Testis (tissue), 3 donors: Measurements from ENCODE around the gene TEX48. TPM values are rescaled to one million over a fixed set of nuclear protein-coding genes. Genes with fewer than 3 reads are reported as not detected.

Source experiments
- DNase-seq: peaks from one replicate; pipeline ENCODE4 v3.0.0-alpha.2; 2019
- H3K27ac ChIP-seq, 2 donors: fragments of 200-600 bp; sonication (generic); one replicate each; pipeline ENCODE4 v1.5.1; 2019
- H3K27me3 ChIP-seq: fragments of 200-600 bp; sonication (generic); one replicate; pipeline ENCODE4 v1.5.1; 2019
- H3K36me3 ChIP-seq: fragments of 200-600 bp; sonication (generic); one replicate; pipeline ENCODE4 v1.5.1; 2017; ENCODE audit warnings: low read depth; ENCODE audit errors: missing control alignments
- H3K4me1 ChIP-seq: fragments of 200-600 bp; sonication (generic); one replicate; pipeline ENCODE4 v1.5.1; 2019
- H3K4me3 ChIP-seq, 2 donors: fragments of 200-600 bp; sonication (generic); one replicate each; pipeline ENCODE4 v1.5.1; 2017 to 2019
- H3K9me3 ChIP-seq: fragments of 200-600 bp; sonication (generic); one replicate; pipeline ENCODE4 v1.5.1; 2017
- POLR2A ChIP-seq: fragments of 450-650 bp; IDR thresholded peaks from one replicate; pipeline ENCODE4 v1.6.1; 2017; ENCODE audit warnings: antibody characterized with exemption, mild to moderate bottlenecking, moderate library complexity
- WGBS, 2 donors: methylation state at CpG; one replicate each; pipeline ENCODE4 v1.1.5; 2018; 5-methylcytosine and 5-hydroxymethylcytosine counted together
- intact Hi-C: fragments of 100-400 bp; cut with DNase I; formaldehyde crosslinking; loops from one replicate; pipeline ENCODE4 v1.15.1; 2023; ENCODE audit warnings: low total_unique reads
- polyA plus RNA-seq: library from polyadenylated mRNA; stranded (reverse); fragments of 350-450 nt; fragmentation: Illumina TruSeq; extraction: RNeasy Lipid Tissue Mini Kit (QIAGEN cat#74804); gene quantifications from one replicate; pipeline ENCODE4 v1.2.3, GENCODE V29; 2014; ENCODE audit warnings: low read depth, low replicate concordance; ENCODE audit not compliant: insufficient read depth
- total RNA-seq, 2 donors: library from RNA; depleted of rRNA; stranded (reverse); fragments of >200 nt; gene quantifications; one replicate each; pipeline ENCODE4 v1.2.3, GENCODE V29; 2016
- TF ChIP-seq, protein P1 (sequence below), 3 experiments: fragments of 450-650 bp in 2 of 3; fragments of 200-600 bp in 1 of 3; sonication (generic) in 1 of 3; IDR thresholded peaks; one replicate each; pipeline ENCODE4 v1.5.1; 2016 to 2019; ENCODE audit warnings: antibody characterized with exemption in 3 of 3, mild to moderate bottlenecking in 2 of 3, moderate library complexity in 1 of 3

The TEX48 gene
- total and polyA plus RNA-seq, 3 donors from 2014 or later = 11.5 to 44.0 (median 34.6) TPM

DNA sequence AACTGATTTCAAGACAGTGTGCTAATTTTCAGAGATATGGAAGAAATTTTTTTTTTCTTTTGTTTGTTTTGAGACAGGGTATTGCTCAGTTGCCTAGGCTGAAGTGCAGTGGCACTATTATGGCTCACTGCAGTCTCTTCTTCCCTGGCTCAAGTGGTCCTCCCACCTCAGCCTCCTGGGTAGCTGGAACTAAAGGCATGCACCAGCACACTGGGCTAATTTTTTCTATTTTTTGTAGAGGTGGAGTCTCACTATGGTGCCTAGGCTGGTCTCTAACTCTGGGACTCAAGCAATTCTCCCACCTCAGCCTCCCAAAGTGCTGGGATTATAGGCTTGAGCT is 9.9 kb upstream of the TEX48 start:
- TF ChIP-seq, protein P1, sequence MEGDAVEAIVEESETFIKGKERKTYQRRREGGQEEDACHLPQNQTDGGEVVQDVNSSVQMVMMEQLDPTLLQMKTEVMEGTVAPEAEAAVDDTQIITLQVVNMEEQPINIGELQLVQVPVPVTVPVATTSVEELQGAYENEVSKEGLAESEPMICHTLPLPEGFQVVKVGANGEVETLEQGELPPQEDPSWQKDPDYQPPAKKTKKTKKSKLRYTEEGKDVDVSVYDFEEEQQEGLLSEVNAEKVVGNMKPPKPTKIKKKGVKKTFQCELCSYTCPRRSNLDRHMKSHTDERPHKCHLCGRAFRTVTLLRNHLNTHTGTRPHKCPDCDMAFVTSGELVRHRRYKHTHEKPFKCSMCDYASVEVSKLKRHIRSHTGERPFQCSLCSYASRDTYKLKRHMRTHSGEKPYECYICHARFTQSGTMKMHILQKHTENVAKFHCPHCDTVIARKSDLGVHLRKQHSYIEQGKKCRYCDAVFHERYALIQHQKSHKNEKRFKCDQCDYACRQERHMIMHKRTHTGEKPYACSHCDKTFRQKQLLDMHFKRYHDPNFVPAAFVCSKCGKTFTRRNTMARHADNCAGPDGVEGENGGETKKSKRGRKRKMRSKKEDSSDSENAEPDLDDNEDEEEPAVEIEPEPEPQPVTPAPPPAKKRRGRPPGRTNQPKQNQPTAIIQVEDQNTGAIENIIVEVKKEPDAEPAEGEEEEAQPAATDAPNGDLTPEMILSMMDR (IDR thresholded peaks at IDR 0.05) = no peak
- no peak for TF ChIP-seq POLR2A
- intact Hi-C loops = no loop called here
- no peaks in the 10 kb centered on the region for H3K27me3 ChIP-seq

DNA sequence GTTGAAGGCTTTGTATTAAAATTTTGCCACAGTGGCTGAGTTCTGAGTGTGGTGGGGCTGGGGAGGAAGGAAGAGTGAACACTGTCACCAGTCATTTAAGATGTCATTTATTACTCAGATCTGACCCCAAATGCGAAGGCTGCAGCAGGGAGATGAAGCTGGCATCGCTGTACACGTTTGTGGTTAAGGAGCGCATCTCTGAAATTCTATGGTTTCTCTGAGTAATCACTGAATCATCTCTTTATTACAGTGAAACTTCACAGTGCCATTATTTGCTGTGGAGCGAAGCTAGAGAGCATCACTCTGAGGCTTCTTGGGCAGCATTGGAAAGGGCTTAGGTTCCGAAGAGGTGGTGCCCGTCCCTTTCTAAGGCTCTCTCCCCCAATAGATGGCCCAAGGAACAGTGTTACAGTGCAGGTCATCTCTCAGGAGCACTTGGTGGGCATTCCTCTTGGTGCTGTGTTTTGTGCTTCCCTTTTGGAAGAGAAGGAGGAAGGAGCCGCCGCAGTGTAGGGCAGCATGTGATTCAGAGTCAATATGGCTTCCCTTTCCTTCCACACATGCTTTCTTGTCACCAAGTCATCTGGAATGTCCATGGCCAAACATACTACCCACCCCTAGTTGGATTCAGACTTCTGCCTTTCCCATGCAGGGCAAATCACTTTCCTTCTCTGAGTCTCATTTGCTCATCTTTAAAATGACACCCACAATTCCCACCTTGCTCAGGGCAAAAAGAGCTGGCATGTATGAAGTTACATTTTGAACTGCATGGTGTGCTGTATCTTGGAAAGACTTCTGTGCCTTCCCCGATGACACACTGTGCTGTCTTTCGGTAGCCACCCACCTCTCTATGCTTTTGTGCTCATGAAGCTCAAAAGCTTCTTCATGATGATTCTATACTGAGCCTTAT is 9.3 kb upstream of the TEX48 start:
- no peaks in the 10 kb centered on the region for H3K4me1 ChIP-seq
- TF ChIP-seq POLR2A = no peak
- TF ChIP-seq, protein P1 (IDR thresholded peaks at IDR 0.05) = no peak
- H3K4me3 ChIP-seq = no peak overlapping the region
- H3K27me3 ChIP-seq = no peaks in the 10 kb centered on the region
- intact Hi-C loops = no loop called here
- no peak overlapping the region for H3K27ac ChIP-seq
- DNase-seq = no peak
- WGBS, 2 donors = 83 to 93% methylated on average over 11 of the region's 11 CpGs
- H3K36me3 ChIP-seq = no peaks in the 10 kb centered on the region
- H3K9me3 ChIP-seq = no peaks in the 10 kb centered on the region

More for the DNA sequence above, 9.9 kb upstream of the TEX48 start:
- Histone ChIP-seq H3K4me3 (no peak overlapping the region), H3K27ac (no peak overlapping the region), H3K9me3 (no peaks in the 10 kb centered on the region), H3K36me3 (no peaks in the 10 kb centered on the region), H3K4me1 (no peaks in the 10 kb centered on the region)
- DNase-seq = no peak

DNA sequence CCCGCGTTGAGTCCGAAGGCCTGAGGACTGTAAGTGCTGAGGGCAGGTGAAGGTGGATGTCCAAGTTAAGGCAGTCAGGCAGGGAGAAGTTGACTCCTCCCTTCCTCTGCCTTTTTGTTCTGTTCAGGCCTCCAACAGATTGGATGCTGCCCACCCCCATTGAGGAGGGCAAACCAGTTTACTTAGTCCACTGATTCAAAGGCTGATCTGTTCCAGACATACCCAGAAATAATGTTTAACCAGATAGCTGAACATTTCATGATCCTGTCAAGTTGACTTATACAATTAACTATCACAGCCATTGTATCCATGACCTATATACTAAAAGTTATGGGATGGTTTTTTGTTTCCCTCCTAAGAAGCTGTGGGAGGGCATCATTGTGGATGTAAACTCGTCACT is 8.3 kb upstream of the TEX48 start:
- DNase-seq = no peak
- 94% methylated on average over 4 of the region's 4 CpGs for WGBS, 2 donors
- no peak overlapping the region for H3K4me3 ChIP-seq

GRCh38 chr9:114689813-114690212 is 7.8 kb upstream of the TEX48 start:
- TF ChIP-seq POLR2A = no peak
- TF ChIP-seq, protein P1 (IDR thresholded peaks at IDR 0.05) = no peak
- H3K9me3 ChIP-seq = no peaks in the 10 kb centered on the region
- H3K27me3 ChIP-seq = no peaks in the 10 kb centered on the region
- no peaks in the 10 kb centered on the region for H3K4me1 ChIP-seq
- DNase-seq = no peak
- no peaks in the 10 kb centered on the region for H3K36me3 ChIP-seq
- no peak overlapping the region for H3K4me3 ChIP-seq
- no peak overlapping the region for H3K27ac ChIP-seq
- WGBS, 2 donors = 92% methylated on average over 7 of the region's 7 CpGs
- intact Hi-C loops = no loop called here

More for the DNA sequence above, 8.3 kb upstream of the TEX48 start:
- intact Hi-C loops = no loop called here
- no peaks in the 10 kb centered on the region for H3K9me3 ChIP-seq
- no peak overlapping the region for H3K27ac ChIP-seq
- TF ChIP-seq POLR2A = no peak
- TF ChIP-seq, protein P1 (IDR thresholded peaks at IDR 0.05) = no peak
- H3K27me3 ChIP-seq = no peaks in the 10 kb centered on the region
- H3K36me3 ChIP-seq = no peaks in the 10 kb centered on the region
- no peaks in the 10 kb centered on the region for H3K4me1 ChIP-seq
